ENCODE measurements around the gene FOSL2.

Gene FOSL2

GRCh38 chr2:28350196-28350595 is 42.5 kb upstream of the FOSL2 start:
- DNase-seq, result no peak
- Mint-ChIP-seq H3K4me3 (no peak overlapping the region), H3K9me3 (no peaks in the 10 kb centered on the region), H3K27ac (no peak overlapping the region), H3K4me1 (peaks cover 48% of the 10 kb centered on the region), H3K27me3 (ENCODE audit: low read depth, poor library complexity) (peaks cover 4% of the 10 kb centered on the region), H3K36me3 (ENCODE audit: low read depth) (no peaks in the 10 kb centered on the region)
- TF ChIP-seq CTCF (IDR thresholded peaks at IDR 0.05), result no peak

GRCh38 chr2:28350791-28351285 is 41.8 kb upstream of the FOSL2 start:
- H3K9me3 Mint-ChIP-seq, result no peaks in the 10 kb centered on the region

GRCh38 chr2:28351621-28352020 is 41.0 kb upstream of the FOSL2 start:
- no peak for DNase-seq
- no peak for TF ChIP-seq CTCF (IDR thresholded peaks at IDR 0.05)
- Mint-ChIP-seq H3K27ac (no peak overlapping the region), H3K9me3 (no peaks in the 10 kb centered on the region), H3K4me3 (no peak overlapping the region), H3K27me3 (ENCODE audit: low read depth, poor library complexity) (peaks cover 4% of the 10 kb centered on the region), H3K4me1 (peaks cover 50% of the 10 kb centered on the region), H3K36me3 (ENCODE audit: low read depth) (no peaks in the 10 kb centered on the region)

More at GRCh38 chr2:28350791-28351285, 41.8 kb upstream of the FOSL2 start:
- Mint-ChIP-seq H3K27ac (no peak overlapping the region), H3K4me1 (peaks cover 49% of the 10 kb centered on the region), H3K27me3 (ENCODE audit: low read depth, poor library complexity) (peaks cover 4% of the 10 kb centered on the region), H3K4me3 (no peak overlapping the region), H3K36me3 (ENCODE audit: low read depth) (no peaks in the 10 kb centered on the region)
- no peak for TF ChIP-seq CTCF (IDR thresholded peaks at IDR 0.05)
- no peak for DNase-seq

GRCh38 chr2:28352104-28352503 is 40.6 kb upstream of the FOSL2 start:
- H3K4me1 Mint-ChIP-seq, result peaks cover 50% of the 10 kb centered on the region
- no peak for DNase-seq
- H3K9me3 Mint-ChIP-seq, result no peaks in the 10 kb centered on the region
- no peaks in the 10 kb centered on the region for H3K36me3 Mint-ChIP-seq (ENCODE audit: low read depth)
- no peak overlapping the region for H3K27ac Mint-ChIP-seq
- H3K4me3 Mint-ChIP-seq, result no peak overlapping the region
- TF ChIP-seq CTCF (IDR thresholded peaks at IDR 0.05), result no peak
- peaks cover 4% of the 10 kb centered on the region for H3K27me3 Mint-ChIP-seq (ENCODE audit: low read depth, poor library complexity)

- no peak for TF ChIP-seq CTCF (IDR thresholded peaks at IDR 0.05)
- Mint-ChIP-seq H3K4me1 (peaks cover 45% of the 10 kb centered on the region), H3K9me3 (no peaks in the 10 kb centered on the region), H3K4me3 (no peak overlapping the region), H3K36me3 (ENCODE audit: low read depth) (no peaks in the 10 kb centered on the region), H3K27ac (peak overlapping the region; percentile 53), H3K27me3 (ENCODE audit: low read depth, poor library complexity) (peaks cover 4% of the 10 kb centered on the region)
- DNase-seq, result no peak
Observed at GRCh38 chr2:28352610-28353195, 40.0 kb upstream of the FOSL2 start.

GRCh38 chr2:28354920-28355520 is 37.6 kb upstream of the FOSL2 start:
- H3K4me1 Mint-ChIP-seq, result peaks cover 57% of the 10 kb centered on the region
- no peak overlapping the region for H3K27ac Mint-ChIP-seq
- no peaks in the 10 kb centered on the region for H3K9me3 Mint-ChIP-seq
- H3K4me3 Mint-ChIP-seq, result peak overlapping the region; percentile 8
- TF ChIP-seq CTCF (IDR thresholded peaks at IDR 0.05), result no peak
- no peaks in the 10 kb centered on the region for H3K36me3 Mint-ChIP-seq (ENCODE audit: low read depth)
- no peak for DNase-seq
- peaks cover 4% of the 10 kb centered on the region for H3K27me3 Mint-ChIP-seq (ENCODE audit: low read depth, poor library complexity)
